A549 (cell line): ENCODE data around the gene DAZAP1. TPM values are rescaled to one million over a fixed set of nuclear protein-coding genes. Genes with fewer than 3 reads are reported as not detected.

Experiments
- ATAC-seq, 2 experiments: fragments of 200-7000 bp in 1 of 2; fragments of >200 bp in 1 of 2; cut with Nextera tagmentation in 1 of 2; cut with Tn5 transposase in 1 of 2; 3 replicates each; pipeline versions ENCODE4 v1.8.0 to v1.9.1; 2018 to 2020; ENCODE audit warnings: mild to moderate bottlenecking in 1 of 2, moderate library complexity in 1 of 2
- CTCF ChIA-PET: fragments of 300-600 bp; sonication (Branson Sonifier 250); formaldehyde crosslinking; extraction: SDS; loops from one replicate; lab custom pipeline; 2021; ENCODE audit warnings: antibody characterized with exemption, inconsistent platforms; lab: Yijun Ruan, JAX
- POLR2A ChIA-PET: fragments of 350-600 bp; formaldehyde crosslinking; extraction: SDS; loops from one replicate; lab custom pipeline; 2021; ENCODE audit warnings: antibody characterized with exemption, inconsistent platforms; lab: Yijun Ruan, JAX
- DNase-seq, 2 experiments: peaks; one replicate each; pipeline versions ENCODE4 v3.0.0 to v3.0.0-alpha.2; 2011 to 2016; ENCODE audit warnings: low read depth in 1 of 2, low spot score in 1 of 2
- FAIRE-seq: peaks from 2 replicates; lab custom pipeline; 2011; peaks lifted over from hg19 to GRCh38; lab: Jason Lieb, UNC
- H3K27ac ChIP-seq, 2 experiments: fragments of >200 bp; sonication (Bioruptor Twin); formaldehyde crosslinking; 3 replicates each; pipeline ENCODE4 v1.5.1; 2016 to 2017
- H3K4me1 ChIP-seq: fragments of >200 bp; sonication (Bioruptor Twin); formaldehyde crosslinking; 3 replicates; pipeline ENCODE4 v1.6.1; 2016
- H3K4me2 ChIP-seq: fragments of >200 bp; sonication (Bioruptor Twin); formaldehyde crosslinking; 3 replicates; pipeline ENCODE4 v1.6.1; 2016
- H3K4me3 ChIP-seq: fragments of >200 bp; sonication (Bioruptor Twin); formaldehyde crosslinking; 3 replicates; pipeline ENCODE4 v1.5.1; 2016
- H3K9me3 ChIP-seq: fragments of >200 bp; sonication (Bioruptor Twin); formaldehyde crosslinking; 3 replicates; pipeline ENCODE4 v1.6.1; 2016
- CEBPB ChIP-seq, 2 experiments: fragments of >200 bp in 1 of 2; sonication (Bioruptor Twin) in 1 of 2; formaldehyde crosslinking in 1 of 2; IDR thresholded peaks; 2 replicates each; pipeline ENCODE4 v1.6.1; 2012 to 2016
- EHF ChIP-seq: fragments of 250-450 bp; sonication (Bioruptor Pico); IDR thresholded peaks from 2 replicates; pipeline ENCODE4 v1.5.0; 2020; ENCODE audit warnings: mild to moderate bottlenecking
- EHMT2 ChIP-seq: fragments of 200-600 bp; sonication (generic); IDR thresholded peaks from 2 replicates; pipeline ENCODE4 v1.6.1; 2016; ENCODE audit warnings: antibody characterized with exemption, low read depth, mild to moderate bottlenecking, moderate library complexity
- EP300 ChIP-seq, 2 experiments: fragments of >200 bp; sonication (Bioruptor Twin); formaldehyde crosslinking; IDR thresholded peaks; 2 replicates in 1 of 2; 3 replicates in 1 of 2; pipeline ENCODE4 v1.6.1; 2016 to 2017
- ESRRA ChIP-seq: fragments of 150-350 bp; IDR thresholded peaks from 2 replicates; pipeline ENCODE4 v1.6.1; 2014; ENCODE audit warnings: mild to moderate bottlenecking, low read length, borderline replicate concordance
- GATA3 ChIP-seq: IDR thresholded peaks from 2 replicates; pipeline ENCODE4 v1.6.1; 2012; ENCODE audit warnings: borderline replicate concordance
- JUN ChIP-seq, 2 experiments: fragments of >200 bp; sonication (Bioruptor Twin); formaldehyde crosslinking; IDR thresholded peaks; 2 replicates in 1 of 2; 3 replicates in 1 of 2; pipeline ENCODE4 v1.6.1; 2016 to 2017
- MYC ChIP-seq: IDR thresholded peaks from 2 replicates; pipeline ENCODE4 v1.6.1; 2012; ENCODE audit warnings: mild to moderate bottlenecking, inconsistent platforms, low read length, improper control_type of control experiment, borderline replicate concordance
- NPAS2 ChIP-seq: fragments of 250-450 bp; sonication (Bioruptor Pico); IDR thresholded peaks from 2 replicates; pipeline ENCODE4 v1.8.0; 2022; ENCODE audit warnings: mild to moderate bottlenecking, moderate library complexity, borderline replicate concordance
- NR3C1 ChIP-seq: fragments of >200 bp; sonication (Bioruptor Twin); formaldehyde crosslinking; IDR thresholded peaks from 3 replicates; pipeline ENCODE4 v1.6.1; 2017
- PHF8 ChIP-seq: fragments of 200-600 bp; sonication (generic); IDR thresholded peaks from 2 replicates; pipeline ENCODE4 v1.6.1; 2016; ENCODE audit warnings: low read depth, mild to moderate bottlenecking, antibody characterized with exemption, moderate library complexity, borderline replicate concordance
- POLR2A ChIP-seq: IDR thresholded peaks from 2 replicates; pipeline ENCODE4 v1.6.1; 2012; ENCODE audit warnings: mild to moderate bottlenecking, low read length
- POLR2AphosphoS2 ChIP-seq: conservative IDR thresholded peaks from 2 replicates; pipeline ENCODE4 v1.6.1; 2012; ENCODE audit warnings: low read length, improper control_type of control experiment, inconsistent platforms
- RNF2 ChIP-seq: fragments of 200-600 bp; sonication (generic); IDR thresholded peaks from 2 replicates; pipeline ENCODE4 v1.6.1; 2016; ENCODE audit warnings: low read depth, mild to moderate bottlenecking, antibody characterized with exemption, moderate library complexity, borderline replicate concordance
- SMC3 ChIP-seq: fragments of >200 bp; sonication (Bioruptor Twin); formaldehyde crosslinking; IDR thresholded peaks from 3 replicates; pipeline ENCODE4 v1.6.1; 2018; ENCODE audit warnings: inconsistent platforms
- TP53 ChIP-seq: fragments of 250-450 bp; sonication (Bioruptor Pico); IDR thresholded peaks from 2 replicates; pipeline ENCODE4 v1.5.0; 2021; ENCODE audit warnings: mild to moderate bottlenecking, moderate library complexity
- USF2 ChIP-seq: fragments of 450-650 bp; IDR thresholded peaks from 2 replicates; pipeline ENCODE4 v1.6.1; 2014; ENCODE audit warnings: antibody characterized with exemption
- ZSCAN20 ChIP-seq: fragments of 250-450 bp; sonication (Bioruptor Pico); IDR thresholded peaks from 2 replicates; pipeline ENCODE4 v1.8.0; 2022; ENCODE audit warnings: mild to moderate bottlenecking, moderate library complexity
- WGBS: methylation state at CpG from one replicate; pipeline ENCODE4 v1.1.6; 2017; ENCODE audit errors: missing lambda C conversion rate; 5-methylcytosine and 5-hydroxymethylcytosine counted together
- polyA plus RNA-seq, 4 experiments: library from polyadenylated mRNA; depleted of rRNA in 3 of 4; stranded (reverse); fragments of >200 nt; fragmentation: RNase III in 1 of 4; extraction: RNeasy Plus Mini Kit Qiagen cat#74134 plus additional on column Dnase treatment in 1 of 4; gene quantifications; 2 replicates in 3 of 4; 3 replicates in 1 of 4; pipeline ENCODE4 v1.2.3, GENCODE V29; 2011 to 2017
- TF ChIP-seq, protein P1 (sequence below): IDR thresholded peaks from 2 replicates; pipeline ENCODE4 v1.6.1; 2012
- TF ChIP-seq, protein P2 (sequence below): fragments of 200-600 bp; sonication (generic); IDR thresholded peaks from 2 replicates; pipeline ENCODE4 v1.6.1; 2016; ENCODE audit warnings: antibody characterized with exemption, mild to moderate bottlenecking, moderate library complexity
- TF ChIP-seq, protein P3 (sequence below): fragments of 250-450 bp; sonication (Bioruptor Pico); IDR thresholded peaks from 2 replicates; pipeline ENCODE4 v1.5.0; 2021; ENCODE audit warnings: mild to moderate bottlenecking, moderate library complexity, borderline replicate concordance
- TF ChIP-seq, protein P4 (sequence below): fragments of 150-350 bp; IDR thresholded peaks from 2 replicates; pipeline ENCODE4 v1.6.1; 2014; ENCODE audit warnings: low read depth, mild to moderate bottlenecking, low read length

DAZAP1 gene
- polyA plus RNA-seq, 2 of the 4 experiments (the other 2 are of a cell fraction) = 58.9 to 86.3 TPM

- POLR2A ChIA-PET = no interaction called here
- WGBS = 88% methylated on average over 14 of the region's 20 CpGs
- CTCF ChIA-PET = interaction anchor here (0.8 to 2.1 kb wide), 5 partner anchors 17 to 73 kb away, joined by 3 to 8 read pairs (median 3); partner anchors contain the start of gene REEP6
- no peak for DNase-seq
- no peak overlapping the region for H3K27ac ChIP-seq
- H3K9me3 ChIP-seq = no peaks in the 10 kb centered on the region
- peaks cover 14% of the 10 kb centered on the region for H3K4me1 ChIP-seq
- ATAC-seq = no peak
- H3K4me3 ChIP-seq = no peak overlapping the region
- TF ChIP-seq POLR2A (no peak), CEBPB (IDR thresholded peaks at IDR 0.05) (no peak), EHF (CRISPR knock-in tag) (no peak), JUN (IDR thresholded peaks at IDR 0.05) (0 out of 5 replicates have a peak, but pooled peaks of 1 of the 2 experiments have one; percentile 16)
- TF ChIP-seq, protein P1, sequence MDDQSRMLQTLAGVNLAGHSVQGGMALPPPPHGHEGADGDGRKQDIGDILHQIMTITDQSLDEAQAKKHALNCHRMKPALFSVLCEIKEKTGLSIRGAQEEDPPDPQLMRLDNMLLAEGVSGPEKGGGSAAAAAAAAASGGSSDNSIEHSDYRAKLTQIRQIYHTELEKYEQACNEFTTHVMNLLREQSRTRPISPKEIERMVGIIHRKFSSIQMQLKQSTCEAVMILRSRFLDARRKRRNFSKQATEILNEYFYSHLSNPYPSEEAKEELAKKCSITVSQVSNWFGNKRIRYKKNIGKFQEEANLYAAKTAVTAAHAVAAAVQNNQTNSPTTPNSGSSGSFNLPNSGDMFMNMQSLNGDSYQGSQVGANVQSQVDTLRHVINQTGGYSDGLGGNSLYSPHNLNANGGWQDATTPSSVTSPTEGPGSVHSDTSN = no peak
- H3K4me2 ChIP-seq = no peak overlapping the region
- FAIRE-seq = no peak
Measured at GRCh38 chr19:1473085-1473851, 65.9 kb downstream of the DAZAP1 start.

DNA sequence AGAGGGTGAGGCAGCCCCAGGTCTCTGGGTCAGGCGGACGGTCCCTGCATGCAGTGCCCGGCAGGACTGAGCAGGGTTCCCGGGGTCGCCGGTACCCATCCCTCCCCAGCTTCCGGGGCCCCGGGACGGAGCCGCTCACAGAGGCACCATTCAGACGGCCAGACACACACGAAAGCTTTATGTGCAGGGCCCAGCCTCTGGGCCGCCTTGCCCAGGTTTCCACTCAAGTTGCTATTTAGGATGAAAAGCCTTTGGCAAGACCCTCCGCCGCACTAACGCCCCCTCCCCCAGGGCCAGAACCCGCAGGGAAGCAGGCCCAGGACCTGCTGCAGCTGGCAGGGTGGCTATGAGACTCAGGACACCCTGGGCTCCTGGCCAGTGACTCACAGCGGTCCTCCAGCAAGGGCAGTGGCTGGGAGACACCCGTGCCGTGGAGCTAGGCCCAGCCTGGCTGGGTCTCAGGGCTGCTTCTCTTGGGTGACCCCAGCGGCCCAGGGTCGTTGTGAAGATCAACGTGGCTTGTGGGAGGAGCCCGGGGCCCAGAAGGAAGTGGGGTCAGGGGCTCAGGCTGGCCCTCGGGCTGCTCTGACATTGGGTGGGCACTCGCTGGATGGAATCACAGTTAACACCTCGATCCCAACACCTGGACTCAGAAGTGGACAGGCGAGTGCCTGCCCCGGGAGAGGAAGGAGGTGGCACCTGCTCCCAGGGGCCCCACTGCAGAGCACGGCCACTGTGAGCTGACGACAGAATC is 66.8 kb downstream of the DAZAP1 start:
- H3K4me3 ChIP-seq = no peak overlapping the region
- DNase-seq = no peak
- FAIRE-seq = no peak
- no peak overlapping the region for H3K27ac ChIP-seq
- no peak overlapping the region for H3K4me2 ChIP-seq
- WGBS = 98% methylated on average over 12 of the region's 31 CpGs
- H3K9me3 ChIP-seq = no peaks in the 10 kb centered on the region
- ChIA-PET POLR2A (no interaction called here), CTCF (interaction anchor here (0.8 to 2.1 kb wide), 5 partner anchors 9 to 72 kb away, joined by 3 to 8 read pairs (median 3); partner anchors contain the start of gene REEP6)
- ATAC-seq = no peak
- H3K4me1 ChIP-seq = peaks cover 14% of the 10 kb centered on the region
- TF ChIP-seq NPAS2 = no peak
- no peak for TF ChIP-seq SMC3
- TF ChIP-seq ESRRA = no peak
- TF ChIP-seq PHF8 = no peak
- no peak for TF ChIP-seq NR3C1
- no peak for TF ChIP-seq USF2

DNA sequence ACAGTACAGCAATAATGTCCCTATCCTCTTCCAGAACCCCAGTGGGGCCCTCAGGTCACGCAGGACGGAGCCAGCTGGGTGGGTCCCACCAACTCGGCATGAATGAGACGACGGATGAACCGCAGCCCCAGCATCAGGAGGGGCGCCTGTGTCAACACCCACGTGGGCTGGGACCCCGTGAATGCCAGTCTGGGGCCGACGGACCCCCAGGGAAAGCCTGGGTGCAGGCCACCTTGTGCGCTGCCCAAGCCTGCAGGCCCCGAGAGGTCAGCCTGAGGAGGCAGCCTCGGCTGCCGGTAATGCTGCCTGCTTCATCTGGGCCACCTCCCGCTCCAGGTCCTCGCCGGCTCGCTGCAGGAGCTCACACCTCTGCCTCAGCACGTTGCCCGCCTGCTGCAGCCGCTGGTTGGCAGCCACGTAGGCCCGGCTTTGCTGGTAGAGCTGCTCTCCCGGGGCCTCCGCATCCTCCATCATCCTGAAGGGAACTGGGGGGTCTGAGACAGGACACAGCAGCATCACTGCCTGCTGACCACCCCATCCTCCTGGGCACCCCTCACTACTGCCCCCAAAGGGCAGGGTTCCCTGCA is 67.5 kb downstream of the DAZAP1 start:
- H3K27ac ChIP-seq = no peak overlapping the region
- no peak overlapping the region for H3K4me3 ChIP-seq
- ATAC-seq = no peak
- H3K4me2 ChIP-seq = no peak overlapping the region
- peaks cover 14% of the 10 kb centered on the region for H3K4me1 ChIP-seq
- FAIRE-seq = no peak
- no peaks in the 10 kb centered on the region for H3K9me3 ChIP-seq
- DNase-seq = no peak
- CTCF ChIA-PET = interaction anchor here (1.2 kb wide), 1 partner anchor 10 kb away, joined by 3 read pairs; no protein-coding TSS in a partner anchor
- POLR2A ChIA-PET = interaction anchor here (0.6 kb wide), 1 partner anchor 16 kb away, joined by 3 read pairs; the partner anchor contains the start of genes PCSK4 and REEP6
- WGBS = 95% methylated on average over 17 of the region's 26 CpGs
- TF ChIP-seq MYC (no peak), NR3C1 (no peak), CEBPB (IDR thresholded peaks at IDR 0.05) (no peak), EHMT2 (no peak), EP300 (IDR thresholded peaks at IDR 0.05) (no peak), ZSCAN20 (CRISPR knock-in tag) (no peak), GATA3 (no peak), RNF2 (no peak), POLR2A (no peak), POLR2AphosphoS2 (no peak), TP53 (CRISPR knock-in tag) (no peak)
- TF ChIP-seq, protein P2, sequence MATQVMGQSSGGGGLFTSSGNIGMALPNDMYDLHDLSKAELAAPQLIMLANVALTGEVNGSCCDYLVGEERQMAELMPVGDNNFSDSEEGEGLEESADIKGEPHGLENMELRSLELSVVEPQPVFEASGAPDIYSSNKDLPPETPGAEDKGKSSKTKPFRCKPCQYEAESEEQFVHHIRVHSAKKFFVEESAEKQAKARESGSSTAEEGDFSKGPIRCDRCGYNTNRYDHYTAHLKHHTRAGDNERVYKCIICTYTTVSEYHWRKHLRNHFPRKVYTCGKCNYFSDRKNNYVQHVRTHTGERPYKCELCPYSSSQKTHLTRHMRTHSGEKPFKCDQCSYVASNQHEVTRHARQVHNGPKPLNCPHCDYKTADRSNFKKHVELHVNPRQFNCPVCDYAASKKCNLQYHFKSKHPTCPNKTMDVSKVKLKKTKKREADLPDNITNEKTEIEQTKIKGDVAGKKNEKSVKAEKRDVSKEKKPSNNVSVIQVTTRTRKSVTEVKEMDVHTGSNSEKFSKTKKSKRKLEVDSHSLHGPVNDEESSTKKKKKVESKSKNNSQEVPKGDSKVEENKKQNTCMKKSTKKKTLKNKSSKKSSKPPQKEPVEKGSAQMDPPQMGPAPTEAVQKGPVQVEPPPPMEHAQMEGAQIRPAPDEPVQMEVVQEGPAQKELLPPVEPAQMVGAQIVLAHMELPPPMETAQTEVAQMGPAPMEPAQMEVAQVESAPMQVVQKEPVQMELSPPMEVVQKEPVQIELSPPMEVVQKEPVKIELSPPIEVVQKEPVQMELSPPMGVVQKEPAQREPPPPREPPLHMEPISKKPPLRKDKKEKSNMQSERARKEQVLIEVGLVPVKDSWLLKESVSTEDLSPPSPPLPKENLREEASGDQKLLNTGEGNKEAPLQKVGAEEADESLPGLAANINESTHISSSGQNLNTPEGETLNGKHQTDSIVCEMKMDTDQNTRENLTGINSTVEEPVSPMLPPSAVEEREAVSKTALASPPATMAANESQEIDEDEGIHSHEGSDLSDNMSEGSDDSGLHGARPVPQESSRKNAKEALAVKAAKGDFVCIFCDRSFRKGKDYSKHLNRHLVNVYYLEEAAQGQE = no peak
- TF ChIP-seq, protein P3, sequence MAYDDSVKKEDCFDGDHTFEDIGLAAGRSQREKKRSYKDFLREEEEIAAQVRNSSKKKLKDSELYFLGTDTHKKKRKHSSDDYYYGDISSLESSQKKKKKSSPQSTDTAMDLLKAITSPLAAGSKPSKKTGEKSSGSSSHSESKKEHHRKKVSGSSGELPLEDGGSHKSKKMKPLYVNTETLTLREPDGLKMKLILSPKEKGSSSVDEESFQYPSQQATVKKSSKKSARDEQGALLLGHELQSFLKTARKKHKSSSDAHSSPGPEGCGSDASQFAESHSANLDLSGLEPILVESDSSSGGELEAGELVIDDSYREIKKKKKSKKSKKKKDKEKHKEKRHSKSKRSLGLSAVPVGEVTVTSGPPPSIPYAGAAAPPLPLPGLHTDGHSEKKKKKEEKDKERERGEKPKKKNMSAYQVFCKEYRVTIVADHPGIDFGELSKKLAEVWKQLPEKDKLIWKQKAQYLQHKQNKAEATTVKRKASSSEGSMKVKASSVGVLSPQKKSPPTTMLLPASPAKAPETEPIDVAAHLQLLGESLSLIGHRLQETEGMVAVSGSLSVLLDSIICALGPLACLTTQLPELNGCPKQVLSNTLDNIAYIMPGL = no peak
- TF ChIP-seq, protein P4, sequence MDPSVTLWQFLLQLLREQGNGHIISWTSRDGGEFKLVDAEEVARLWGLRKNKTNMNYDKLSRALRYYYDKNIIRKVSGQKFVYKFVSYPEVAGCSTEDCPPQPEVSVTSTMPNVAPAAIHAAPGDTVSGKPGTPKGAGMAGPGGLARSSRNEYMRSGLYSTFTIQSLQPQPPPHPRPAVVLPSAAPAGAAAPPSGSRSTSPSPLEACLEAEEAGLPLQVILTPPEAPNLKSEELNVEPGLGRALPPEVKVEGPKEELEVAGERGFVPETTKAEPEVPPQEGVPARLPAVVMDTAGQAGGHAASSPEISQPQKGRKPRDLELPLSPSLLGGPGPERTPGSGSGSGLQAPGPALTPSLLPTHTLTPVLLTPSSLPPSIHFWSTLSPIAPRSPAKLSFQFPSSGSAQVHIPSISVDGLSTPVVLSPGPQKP = no peak
